NCI-H2196 treated with DMSO at 0.1 percent for 48 hours (cell line): Measurements from ENCODE around the gene PLA2G4A.

Experiments used
- DNase-seq: peaks from one replicate; lab custom pipeline; 2025; ENCODE audit not compliant: unreplicated experiment; lab: John Stamatoyannopoulos, UW

The PLA2G4A gene

GRCh38 chr1:186872291-186872690, 43.5 kb downstream of the PLA2G4A start:
- no peak for DNase-seq

DNA sequence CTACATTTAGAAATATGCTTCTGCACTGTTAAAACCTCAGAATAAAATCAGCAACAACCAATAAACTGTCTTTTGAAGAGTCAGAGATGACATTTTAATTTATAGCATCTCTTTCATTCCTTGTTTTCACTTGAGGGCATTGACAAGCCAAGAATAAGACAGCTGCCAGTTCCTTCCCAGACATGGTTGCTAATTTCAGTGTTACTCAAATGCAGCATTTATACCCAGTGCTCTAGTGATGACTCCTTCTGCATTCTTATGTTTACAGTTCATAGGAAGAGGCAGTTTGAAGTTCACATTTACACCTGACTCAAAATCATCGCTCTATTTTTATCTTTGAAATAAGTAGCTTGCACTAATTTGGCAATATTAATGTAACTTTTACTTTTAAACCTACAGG, 44.9 kb downstream of the PLA2G4A start:
- DNase-seq, result no peak

- no peak for DNase-seq
These were observed 47.4 kb downstream of the PLA2G4A start for GRCh38 chr1:186875896-186876835.

DNA sequence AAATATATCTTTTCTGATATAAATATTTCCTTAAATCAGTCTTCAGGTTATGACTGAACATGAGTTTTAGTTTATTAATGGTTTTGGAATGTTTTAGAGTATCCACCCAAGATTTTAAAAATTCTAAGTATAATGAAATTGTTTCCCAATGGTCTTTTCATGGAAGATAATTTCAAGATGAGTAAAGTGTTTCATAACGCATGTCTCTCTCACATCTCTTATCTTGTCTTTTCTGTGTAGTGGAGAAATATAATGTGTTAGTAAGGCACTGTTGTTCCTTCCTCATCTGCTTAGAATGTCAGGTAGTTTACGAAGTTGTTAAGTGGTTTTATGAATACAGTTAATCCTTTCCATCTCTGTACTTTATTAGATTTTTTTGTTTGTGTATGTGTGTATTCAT, 49.6 kb downstream of the PLA2G4A start:
- DNase-seq, result no peak

DNA sequence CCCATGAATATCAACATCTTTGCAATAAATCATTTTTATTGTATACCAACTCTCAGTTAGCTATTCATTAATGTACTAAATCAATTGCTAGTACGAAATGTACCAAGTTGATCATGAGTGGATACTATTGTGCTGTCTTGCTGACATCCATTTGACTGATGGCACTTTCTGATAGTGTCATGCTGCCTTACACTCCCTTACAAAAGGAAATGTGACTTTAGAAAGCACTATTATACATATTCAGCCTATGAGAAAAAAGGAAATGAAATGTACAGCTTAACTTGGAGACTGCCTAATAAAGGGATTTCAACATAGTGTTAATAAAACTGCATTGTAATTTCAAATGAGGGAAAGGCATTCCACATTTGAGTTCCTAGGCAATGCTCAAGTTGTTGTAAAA, 52.2 kb downstream of the PLA2G4A start:
- DNase-seq, result no peak

DNA sequence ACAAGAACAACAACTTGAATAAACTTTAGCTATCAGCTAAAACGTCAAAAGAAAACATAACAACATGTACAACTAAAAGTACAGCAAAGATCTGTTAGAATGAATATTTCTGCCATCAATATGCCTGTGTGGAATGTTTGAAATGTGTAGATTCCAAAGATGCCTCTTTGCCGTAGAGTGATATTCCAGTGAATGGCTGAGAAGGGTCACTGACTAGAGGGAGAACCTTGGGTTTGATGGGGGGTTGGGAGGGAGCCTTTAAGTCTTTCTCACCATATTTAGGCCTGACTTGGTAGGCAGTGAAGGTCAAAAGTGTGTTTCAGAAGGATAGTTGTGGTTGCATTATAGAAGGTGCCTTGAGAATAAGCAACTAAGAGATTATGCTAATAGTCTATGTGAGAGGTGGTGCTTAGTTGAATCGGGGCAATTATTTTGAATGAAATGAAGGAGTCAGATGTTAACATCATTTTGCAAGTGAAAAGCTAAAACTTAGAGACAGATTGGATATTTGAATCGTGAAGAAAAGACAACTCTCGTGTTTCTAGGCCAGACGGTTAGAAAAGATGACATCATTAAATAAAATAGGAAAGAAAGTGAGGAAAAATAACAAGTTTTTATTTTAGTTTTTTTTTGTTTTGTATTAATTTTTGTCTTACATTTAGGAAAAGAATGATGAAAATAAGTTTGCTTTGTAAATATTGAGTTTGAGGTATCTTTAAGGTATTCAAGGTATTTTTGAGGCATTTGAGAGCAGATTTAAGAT, 53.8 kb downstream of the PLA2G4A start:
- no peak for DNase-seq

GRCh38 chr1:186884251-186884650, 55.5 kb downstream of the PLA2G4A start:
- no peak for DNase-seq

DNA sequence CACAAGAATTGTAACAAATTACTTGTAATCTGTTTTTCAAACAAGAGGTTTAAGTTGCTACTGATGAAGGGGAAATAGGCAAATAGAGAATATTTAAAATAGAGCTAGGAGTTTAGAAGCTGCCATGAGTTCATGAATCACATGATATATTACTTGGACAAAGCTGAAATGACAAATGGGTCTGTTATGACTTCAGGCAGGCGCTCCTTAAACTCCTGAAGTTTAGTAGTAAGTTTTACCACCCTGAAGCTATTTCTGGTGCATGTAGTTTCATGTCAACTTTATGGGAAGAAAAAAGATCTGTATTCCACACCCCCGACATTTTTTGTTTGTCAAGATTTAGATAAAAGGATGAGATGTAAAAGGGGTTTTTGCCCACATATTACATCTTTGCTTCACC, 58.5 kb downstream of the PLA2G4A start:
- no peak for DNase-seq

DNA sequence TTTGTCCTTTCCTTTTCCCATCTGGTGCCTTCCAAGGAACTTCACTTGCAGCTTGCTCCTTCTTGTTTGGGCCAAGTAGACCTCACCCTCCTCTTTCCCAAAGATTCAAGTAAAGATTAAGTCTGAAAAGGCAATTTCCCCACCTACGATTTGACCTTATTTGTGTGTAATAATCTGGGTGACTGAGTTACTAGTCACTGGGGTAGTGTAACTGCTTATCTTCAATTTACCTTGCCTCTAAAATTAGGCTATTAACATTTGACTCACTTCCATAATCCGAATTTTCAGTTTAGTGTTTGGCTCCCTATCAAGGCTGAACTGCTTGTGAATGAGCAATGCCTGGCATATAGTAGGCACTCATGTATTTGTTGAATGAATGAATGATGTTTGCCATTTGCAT, 59.6 kb downstream of the PLA2G4A start:
- no peak for DNase-seq

GRCh38 chr1:186892936-186893335, 64.2 kb downstream of the PLA2G4A start:
- no peak for DNase-seq

GRCh38 chr1:186894415-186894814, 65.7 kb downstream of the PLA2G4A start:
- DNase-seq, result no peak

DNA sequence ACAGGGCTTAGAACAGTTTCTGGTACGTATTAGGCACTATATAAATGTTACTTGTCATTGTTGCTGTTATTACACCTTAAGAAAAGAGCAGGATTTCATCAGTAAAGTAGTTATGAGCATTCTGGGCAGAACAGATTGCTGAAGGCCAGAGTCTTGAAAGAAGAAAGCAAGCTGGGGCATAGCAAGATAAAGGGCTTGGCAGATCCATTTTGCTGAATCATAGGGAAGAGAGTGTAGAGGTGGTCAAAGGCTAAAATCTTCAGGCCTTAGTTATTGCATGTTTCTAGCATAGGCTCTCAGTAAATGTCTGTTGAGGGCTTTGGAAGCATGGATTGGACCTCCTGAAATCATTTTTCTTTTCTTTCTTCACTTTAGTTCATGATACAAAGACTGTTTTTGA, 67.5 kb downstream of the PLA2G4A start:
- no peak for DNase-seq

- no peak for DNase-seq
These were observed 68.3 kb downstream of the PLA2G4A start for GRCh38 chr1:186897008-186897407.

- no peak for DNase-seq
These were observed 70.8 kb downstream of the PLA2G4A start for GRCh38 chr1:186899577-186899976.

- no peak for DNase-seq
These were observed 71.2 kb downstream of the PLA2G4A start for GRCh38 chr1:186899977-186900376.

DNA sequence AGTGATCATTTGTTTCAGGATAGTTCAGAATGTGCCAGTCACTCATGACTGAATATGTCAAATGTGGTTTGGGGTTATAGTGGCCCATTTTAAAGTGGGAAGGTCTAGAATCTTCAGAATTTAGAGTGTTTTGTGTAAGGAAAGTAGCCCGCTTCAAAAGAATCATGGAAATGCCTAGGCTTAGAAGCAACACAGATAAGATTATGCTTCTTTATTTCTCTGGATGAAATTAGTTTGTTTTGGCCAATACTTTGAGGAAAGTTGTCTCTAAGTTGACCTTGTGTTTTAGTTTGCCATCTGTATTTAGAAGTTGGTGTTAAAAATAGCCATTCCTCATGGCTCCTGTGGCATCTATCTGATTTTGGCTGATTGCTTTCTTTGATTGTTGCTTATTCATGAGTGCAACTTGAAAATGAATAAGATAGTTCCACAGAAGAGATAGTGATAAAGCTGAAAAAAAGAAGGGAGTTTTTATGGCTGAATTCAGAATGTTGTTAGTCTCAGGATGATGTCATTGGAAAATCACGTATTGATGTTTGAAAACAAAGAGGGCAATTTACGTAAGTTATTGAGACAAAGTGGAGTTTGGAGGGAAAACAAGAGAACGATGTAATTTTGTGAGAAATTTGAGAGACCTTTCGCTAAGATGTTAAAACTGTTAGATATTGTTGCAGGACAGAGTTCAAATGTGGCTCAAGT, 71.9 kb downstream of the PLA2G4A start:
- DNase-seq, result no peak

- no peak for DNase-seq
These were observed 72.9 kb downstream of the PLA2G4A start for GRCh38 chr1:186901631-186902030.

DNA sequence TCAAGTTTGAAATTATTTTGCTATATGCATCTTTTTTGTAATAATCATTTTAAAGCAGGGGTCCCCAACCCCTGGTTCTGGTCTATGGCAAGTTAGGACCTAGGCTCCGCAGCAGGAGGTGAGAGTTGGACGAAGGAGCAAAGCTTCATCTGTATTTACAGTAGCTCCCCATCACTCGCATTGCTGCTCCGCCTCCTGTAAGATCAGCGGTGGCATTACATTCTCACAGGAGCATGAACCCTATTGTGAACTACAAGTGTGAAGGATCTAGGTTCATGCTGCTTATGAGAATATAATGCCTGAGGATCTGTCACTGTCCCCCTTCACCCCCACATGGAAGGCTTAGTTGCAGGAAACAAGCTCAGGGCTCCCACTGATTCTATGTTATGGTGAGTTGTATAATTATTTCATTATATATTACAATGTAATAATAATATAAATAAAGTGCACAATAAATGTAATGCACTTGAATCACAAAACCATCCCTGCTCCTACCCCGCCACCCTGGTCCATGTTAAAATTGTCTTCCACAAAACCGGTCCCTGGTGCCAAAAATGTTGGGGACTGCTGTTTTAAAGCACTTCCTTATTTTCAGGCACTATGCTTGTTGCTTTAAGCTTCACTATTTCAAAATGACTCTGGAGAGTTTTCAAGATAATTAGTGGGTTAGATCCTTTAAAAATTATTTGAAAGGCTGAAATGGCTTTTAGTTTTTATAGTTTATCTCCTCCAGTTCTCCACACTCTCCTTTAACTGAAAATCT, 74.8 kb downstream of the PLA2G4A start:
- no peak for DNase-seq

DNA sequence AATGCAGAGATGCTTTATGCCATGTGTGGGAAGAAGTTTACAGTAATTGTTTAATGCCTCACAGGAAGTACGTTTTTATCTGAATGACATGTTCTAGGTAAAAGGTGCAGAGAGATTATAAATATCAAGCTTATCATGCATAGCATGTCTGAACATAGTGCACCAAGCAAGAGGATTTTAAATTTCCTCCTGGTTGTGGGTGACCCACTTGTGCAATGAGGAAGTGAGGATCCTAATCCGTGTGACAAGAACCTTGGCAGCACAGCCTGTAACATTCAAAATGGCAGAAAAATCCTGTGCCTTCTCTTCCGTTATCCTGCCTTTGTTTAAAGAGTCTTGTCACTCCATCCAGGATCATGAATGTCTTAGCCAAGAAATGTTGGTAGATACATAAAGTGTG, 75.6 kb downstream of the PLA2G4A start:
- DNase-seq, result no peak

DNA sequence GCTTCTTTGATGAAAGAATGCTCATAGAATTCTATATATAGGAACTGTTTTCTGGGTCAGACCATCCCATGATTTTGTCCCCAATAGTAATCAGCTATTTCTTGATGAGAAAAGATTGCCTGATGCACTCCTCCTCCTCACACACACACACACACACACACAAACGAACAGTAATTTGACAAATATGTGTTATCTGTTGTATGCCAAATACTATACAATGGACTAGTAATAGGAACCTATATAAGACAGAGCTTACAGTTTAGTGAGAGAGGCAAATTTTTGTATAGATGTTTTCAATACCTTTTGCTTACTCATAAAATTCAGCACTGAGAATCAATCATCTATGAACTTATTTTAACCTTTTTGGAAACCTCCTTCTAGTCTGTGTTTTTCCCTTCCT, 76.8 kb downstream of the PLA2G4A start:
- DNase-seq, result no peak

DNA sequence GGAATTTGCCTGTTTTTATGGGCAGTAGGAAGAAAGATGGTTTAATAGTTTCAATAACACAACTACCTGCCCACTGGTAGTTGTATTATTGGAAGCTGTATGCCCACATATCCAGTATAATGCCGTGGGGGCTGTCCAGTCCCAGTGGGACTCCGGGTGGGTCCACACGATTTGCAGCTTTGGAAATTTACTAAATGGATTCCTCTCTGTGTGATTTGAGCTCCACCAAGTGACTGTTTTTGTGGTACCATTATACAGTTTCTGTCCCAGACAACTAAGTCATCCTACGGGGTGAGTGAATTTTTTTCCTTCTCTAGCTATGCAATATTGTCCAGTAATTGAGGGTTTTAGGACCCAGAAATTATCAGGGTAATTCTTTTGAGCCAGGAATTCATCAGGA, 86.8 kb downstream of the PLA2G4A start:
- DNase-seq, result no peak
